HG03097 (cell line): Measurements from ENCODE around the gene GAR1.
"Not testable (repeated sequence)": the region's sequence is repeated elsewhere in the genome, so short reads cannot be mapped to it uniquely, and the experiment has no call there.

Experiments used
- ATAC-seq: cut with Tn5 transposase; IDR thresholded peaks from one replicate; pipeline ENCODE4 v1.9.1; 2021; ENCODE audit not compliant: unreplicated experiment, low FRiP score

Gene GAR1

DNA sequence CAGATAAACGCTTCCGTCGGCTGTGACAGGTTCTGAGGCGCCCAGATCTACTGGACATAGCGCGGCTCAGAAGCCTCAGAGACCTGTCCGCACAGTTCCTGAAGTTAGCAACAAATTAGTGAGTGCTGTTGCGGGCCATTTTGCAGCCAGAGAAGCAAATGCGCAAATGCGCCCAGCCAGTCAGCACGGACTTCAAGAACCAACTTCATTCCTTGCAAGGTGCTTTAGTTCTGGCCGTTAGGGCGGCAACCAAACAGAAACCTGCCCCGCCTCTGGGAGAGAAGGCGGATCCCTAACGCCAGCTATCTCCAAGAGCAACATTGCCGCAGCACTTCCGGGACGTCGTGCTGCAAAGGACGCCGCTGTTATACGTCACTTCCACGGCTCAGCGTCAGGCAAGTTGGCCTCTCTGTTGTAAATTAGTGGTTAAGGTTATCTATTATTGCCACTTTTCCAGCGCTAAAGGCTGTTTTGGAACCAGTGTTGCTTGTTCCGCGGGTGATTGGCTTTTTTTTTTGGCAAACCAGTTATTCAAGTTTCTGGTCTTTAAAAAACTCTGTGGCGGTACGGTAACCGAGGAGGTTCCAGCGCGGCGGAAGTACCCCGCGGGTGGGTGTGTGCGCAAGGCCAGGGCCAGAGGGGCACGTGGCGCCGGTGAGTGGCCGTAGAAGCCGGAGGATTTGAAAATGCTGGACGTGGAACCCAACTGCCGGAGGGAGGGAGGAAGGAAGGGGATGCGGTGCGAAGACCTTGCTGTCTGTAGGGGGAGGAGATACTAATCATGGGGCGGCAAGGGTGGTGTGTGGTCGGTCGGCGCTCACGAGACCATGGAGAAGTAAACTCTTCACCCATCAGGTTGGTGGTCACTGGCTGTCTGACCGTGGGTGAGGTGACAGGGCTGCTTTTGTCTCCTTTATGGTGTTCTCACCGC lies at the start of gene GAR1:
GAR1 (plus strand) TSS at position 612 of the 931 bp plus-strand sequence. CDS start 403 bp downstream, outside the sequence.
- peak; percentile 99 for ATAC-seq

DNA sequence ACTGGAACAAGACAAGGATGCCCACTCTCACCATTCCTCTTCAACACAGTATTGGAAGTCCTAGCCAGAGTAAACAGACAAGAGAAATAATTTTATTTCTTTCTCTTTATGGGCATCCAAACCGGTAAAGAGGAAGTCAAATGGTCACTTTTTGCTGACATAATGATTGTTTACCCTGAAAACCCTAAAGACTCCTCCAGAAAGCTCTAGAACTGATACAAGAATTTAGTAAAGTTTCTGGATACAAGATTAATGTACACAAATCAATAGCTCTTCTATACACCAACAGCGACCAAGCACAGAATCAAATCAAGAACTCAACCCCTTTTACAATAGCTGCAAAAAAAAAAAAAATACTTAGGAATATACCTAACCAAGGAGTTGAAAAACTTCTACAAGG lies 33.5 kb upstream of the GAR1 start:
- ATAC-seq, result not testable (repeated sequence)

GRCh38 chr4:109786846-109787245 lies 28.7 kb upstream of the GAR1 start:
- no peak for ATAC-seq

GRCh38 chr4:109787807-109788206 lies 27.8 kb upstream of the GAR1 start:
- ATAC-seq, result no peak

DNA sequence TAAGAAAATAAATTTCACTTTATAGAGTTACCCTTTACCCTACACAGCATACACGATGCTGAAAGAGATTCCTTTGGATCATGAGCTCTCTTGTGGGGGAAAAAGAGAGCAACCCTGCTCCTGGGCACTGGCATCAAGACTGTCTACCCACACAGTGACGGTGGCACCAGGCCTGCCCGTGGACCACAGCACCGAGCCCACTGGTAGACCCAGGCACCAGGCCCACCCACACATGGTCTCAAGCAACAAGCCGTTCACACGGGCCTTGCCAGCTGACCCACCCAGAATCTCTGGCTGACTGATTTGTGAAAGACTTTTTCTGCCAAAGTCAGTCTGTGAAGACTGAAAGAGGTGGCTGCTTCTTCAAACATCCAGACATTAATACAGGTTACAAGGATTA lies 20.5 kb upstream of the GAR1 start:
- ATAC-seq, result no peak

GRCh38 chr4:109798866-109799265 lies 16.7 kb upstream of the GAR1 start:
- no peak for ATAC-seq

DNA sequence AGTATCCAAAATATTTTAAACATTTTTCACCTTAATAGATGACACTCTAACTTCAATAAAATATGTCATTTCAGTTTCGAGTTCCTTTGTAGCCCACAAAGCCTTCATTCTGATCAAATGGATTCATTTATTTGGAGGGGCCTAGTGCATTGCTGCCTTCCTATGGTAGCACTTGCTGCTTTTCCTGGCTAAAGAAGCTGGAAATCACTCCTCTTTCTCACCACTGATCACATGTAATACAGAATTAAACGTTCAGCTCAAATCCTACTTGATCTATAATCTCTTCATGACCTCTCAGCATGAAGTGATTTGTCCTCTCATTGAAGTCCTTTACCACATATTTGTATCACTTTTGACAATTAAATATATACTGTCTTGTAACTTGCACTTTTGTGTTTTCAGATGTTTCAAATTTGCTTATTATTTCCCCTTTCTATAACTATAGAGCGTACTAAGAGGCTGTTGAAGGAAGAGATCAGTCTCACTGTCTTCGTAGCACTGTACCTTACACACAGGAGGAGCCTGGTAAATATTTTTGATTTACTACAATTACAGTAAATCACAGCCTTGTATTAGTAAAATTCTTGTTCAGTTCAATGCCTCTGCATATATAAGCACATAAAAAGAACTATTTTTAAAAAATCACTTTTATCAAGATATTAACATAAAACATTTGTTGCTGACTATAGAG lies 14.3 kb upstream of the GAR1 start:
- no peak for ATAC-seq

DNA sequence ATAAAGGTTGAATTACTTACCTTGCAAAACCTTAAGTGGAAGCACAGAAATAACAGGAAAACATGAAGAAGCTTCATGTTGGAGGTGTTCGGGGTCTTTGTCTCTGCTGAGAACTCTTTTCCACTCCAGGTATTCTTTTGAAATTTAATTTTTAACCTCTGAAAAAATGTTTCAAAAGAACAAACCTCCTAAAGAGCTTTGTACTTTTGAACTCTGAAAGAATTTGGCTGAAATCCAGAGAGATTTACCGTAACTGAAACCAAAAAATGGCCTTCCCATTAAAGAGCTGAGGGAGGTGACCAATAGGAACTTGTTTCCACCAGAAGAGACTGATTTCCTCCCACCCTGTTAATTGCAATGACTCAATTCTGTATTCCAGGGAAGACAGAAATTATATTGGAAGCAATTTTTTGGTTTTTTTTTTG lies 13.7 kb upstream of the GAR1 start, which contains the start of gene CFI:
CFI (minus strand) TSS at position 105 of the 425 bp plus-strand sequence; CDS start at position 77, 28 bp downstream.
- ATAC-seq, result no peak

DNA sequence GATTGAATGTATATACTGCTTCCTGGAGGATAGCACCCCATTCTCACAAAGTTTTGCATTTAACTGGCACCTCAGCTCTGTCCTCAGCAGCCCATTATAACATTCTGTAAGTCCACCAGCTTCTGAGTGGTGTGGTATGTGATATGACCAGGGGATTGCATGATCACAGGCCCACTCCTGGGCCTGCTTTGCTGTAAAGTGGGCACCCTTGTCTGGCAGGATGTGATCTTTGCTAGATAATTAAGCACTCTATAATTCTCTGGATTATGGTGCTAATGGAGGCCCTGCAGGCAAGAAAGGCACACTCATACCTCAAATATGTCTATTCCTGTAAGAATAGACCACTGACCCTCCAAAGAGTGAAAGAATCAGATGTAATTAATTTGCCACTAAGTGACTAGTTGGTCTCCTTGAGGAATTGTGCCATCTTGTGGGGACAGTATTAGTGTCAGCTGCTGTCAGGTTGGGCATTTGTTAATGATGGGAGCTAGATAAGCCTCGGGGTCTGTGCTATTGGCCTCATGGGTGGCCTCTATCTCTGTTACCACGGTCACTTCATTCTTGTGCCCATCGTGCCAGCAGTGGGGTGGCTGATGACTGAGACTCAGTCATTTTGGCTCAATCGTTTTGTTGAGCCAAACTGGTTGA lies 11.5 kb upstream of the GAR1 start:
- peak; percentile 61 for ATAC-seq

DNA sequence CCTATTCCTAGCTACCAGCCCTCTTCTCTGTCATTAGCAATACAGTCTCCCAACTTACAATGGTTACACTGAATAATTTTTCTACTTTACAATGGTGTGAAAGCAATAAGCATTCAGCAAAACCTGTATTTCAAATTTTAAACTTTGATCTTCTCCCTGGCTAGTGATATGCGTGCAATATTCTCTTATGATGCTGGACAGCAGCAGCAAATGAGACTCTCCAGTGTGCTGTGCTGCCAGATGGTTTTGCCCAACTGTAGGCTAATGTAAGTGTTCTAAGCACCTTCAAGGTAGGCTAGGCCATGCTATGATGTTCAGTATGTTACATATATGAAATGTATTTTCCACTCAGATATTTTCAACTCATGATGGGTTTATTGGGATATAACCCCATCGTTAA lies 5.9 kb upstream of the GAR1 start:
- ATAC-seq, result no peak

DNA sequence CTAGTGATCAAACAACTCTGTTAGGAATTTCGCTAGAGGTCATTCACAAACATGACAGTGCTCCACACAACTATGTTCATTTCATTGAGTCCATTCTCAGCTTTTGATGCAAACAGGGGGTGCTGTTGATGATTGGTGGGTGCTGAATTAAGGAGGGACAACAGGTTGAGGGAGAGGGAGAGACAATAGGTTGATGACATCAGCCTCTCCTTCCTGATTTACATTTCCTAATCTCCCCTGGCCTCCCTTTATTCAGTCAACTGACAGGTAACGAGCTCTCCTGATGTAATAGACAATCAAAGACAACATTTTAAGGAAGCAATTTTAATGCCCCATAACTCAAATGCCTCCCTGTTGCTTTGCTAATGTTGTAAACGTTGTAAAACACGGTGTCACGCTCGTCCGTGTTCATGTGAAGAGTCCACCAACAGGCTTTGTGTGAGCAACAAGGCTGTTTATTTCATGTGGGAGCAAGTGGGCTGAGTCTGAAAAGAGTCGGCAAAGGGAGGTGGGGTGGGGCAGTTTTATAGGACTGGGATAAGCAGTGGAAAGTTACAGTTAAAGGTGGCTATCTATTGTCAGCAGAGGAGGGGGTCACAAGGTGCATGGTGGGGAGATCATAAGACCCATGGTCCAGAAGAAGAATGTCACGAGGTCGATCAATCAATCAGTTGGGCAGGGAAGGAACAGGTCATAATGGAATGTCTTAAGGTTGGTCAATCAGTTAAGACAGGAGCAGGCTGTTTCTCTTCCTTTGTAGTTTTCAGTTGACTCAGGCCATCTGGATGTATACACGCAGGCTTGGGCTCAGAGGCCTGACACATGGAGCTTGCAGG lies 4.8 kb upstream of the GAR1 start:
- no peak for ATAC-seq

DNA sequence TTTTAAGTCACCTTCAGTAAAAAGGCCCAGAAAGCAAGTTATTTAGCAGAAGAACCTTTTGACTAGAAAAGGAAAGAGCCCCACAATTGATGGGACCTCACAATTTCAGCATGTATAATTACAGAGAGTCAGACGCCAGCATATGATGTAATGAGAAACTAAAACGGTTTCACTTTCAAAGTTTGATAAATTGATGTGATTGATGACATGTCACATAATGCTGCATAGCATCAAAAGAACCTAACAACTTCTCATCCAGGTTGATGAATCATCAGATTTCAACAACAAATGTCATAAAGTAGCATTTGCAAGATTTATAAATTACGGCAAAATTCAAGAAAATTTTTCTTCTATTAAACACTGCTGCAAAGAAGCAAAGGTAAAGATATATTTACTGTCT lies 3.9 kb upstream of the GAR1 start:
- no peak for ATAC-seq

DNA sequence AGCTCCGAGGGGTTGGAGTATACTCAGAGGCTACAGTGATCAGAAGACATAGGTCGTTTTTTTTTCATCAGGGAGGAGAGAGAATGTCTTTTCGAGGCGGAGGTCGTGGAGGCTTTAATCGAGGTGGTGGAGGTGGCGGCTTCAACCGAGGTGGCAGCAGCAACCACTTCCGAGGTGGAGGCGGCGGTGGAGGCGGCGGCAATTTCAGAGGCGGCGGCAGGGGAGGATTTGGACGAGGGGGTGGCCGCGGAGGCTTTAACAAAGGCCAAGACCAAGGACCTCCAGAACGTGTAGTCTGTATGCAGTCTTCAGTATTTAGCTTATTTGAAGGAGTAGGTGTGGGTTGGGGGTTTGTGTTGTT lies 500 bp downstream of the GAR1 start:
- ATAC-seq, result no peak

- no peak for ATAC-seq
Observed at GRCh38 chr4:109816894-109817293, 1.3 kb downstream of the GAR1 start.

DNA sequence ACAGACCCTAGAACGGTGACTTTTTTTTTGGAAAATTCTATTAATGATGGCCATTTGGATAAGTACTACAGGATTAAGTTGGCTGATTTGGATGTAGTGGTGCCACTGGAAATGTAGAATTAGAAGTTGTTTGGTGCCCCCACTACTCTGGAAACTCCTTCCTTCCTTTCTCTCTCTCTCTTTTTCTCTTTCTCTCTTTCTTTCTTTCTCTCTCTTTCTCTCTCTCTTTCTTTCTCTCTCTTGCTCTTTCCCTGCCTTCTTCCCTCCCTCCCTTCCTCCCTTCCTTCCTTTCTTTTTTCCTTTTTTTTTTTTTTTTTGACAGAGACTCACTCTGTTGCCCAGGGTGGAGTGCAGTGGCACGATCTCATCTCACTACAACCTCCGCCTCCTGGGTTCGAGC lies 2.7 kb downstream of the GAR1 start:
- no peak for ATAC-seq

DNA sequence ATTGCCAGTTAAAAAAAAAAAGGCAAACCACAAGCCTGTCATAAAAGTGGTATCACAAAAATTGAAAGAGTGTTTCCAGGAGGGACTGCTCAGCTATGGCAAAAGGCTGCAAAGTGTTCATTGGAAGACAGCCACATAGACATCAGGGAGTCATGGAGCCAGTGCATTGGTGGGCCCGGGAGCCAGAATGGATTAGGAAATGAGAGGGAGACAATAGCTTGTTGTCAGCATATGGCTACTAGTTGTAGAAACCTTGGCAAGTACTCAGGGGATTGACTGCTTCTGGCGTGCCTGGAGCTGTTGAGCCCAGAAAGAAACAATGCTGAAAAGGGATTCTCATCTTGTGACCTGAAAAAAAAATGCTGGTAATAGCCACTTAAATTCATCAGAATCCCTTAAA lies 5.0 kb downstream of the GAR1 start:
- no peak for ATAC-seq

GRCh38 chr4:109821185-109821584 lies 5.6 kb downstream of the GAR1 start:
- no peak for ATAC-seq

- no peak for ATAC-seq
Observed at GRCh38 chr4:109826719-109827118, 11.2 kb downstream of the GAR1 start.

- no peak for ATAC-seq
Observed at GRCh38 chr4:109827672-109828071, 12.1 kb downstream of the GAR1 start, which contains the start of gene RRH. RRH (plus strand) TSS chr4:109827972; CDS start chr4:109828028, 56 bp downstream.

- no peak for ATAC-seq
Observed at GRCh38 chr4:109833756-109834155, 18.2 kb downstream of the GAR1 start.
